Forelimb muscle (tissue), 1 donor: ENCODE data around the gene PPT1. TPM values are rescaled to one million over a fixed set of nuclear protein-coding genes. Genes with fewer than 3 reads are reported as not detected.
A peak's percentile ranks its signal among the peaks of the same experiment; 100 is the strongest.

Source experiments
- DNase-seq: peaks from one replicate; pipeline ENCODE4 v3.0.0-alpha.2; 2013; ENCODE audit warnings: low read depth
- polyA plus RNA-seq: library from polyadenylated mRNA; unstranded; fragments of 120-200 nt; gene quantifications from one replicate; pipeline ENCODE4 v1.2.1, GENCODE V29; 2013; ENCODE audit not compliant: insufficient read length

Gene PPT1
- 35.2 TPM for polyA plus RNA-seq

GRCh38 chr1:40096977-40097782, at the start of gene PPT1:
Gene PPT1 (minus strand): TSS chr1:40097252. CDS start chr1:40097238, 14 bp downstream.
- DNase-seq: no peak

- DNase-seq: peak; percentile 34
Observed at GRCh38 chr1:40143891-40144575, 47.0 kb upstream of the PPT1 start.

GRCh38 chr1:40141878-40142535, 45.0 kb upstream of the PPT1 start:
- no peak for DNase-seq

- DNase-seq: no peak
Observed at GRCh38 chr1:40140211-40140973, 43.3 kb upstream of the PPT1 start.

- no peak for DNase-seq
Observed at GRCh38 chr1:40133839-40134238, 36.8 kb upstream of the PPT1 start.

DNA sequence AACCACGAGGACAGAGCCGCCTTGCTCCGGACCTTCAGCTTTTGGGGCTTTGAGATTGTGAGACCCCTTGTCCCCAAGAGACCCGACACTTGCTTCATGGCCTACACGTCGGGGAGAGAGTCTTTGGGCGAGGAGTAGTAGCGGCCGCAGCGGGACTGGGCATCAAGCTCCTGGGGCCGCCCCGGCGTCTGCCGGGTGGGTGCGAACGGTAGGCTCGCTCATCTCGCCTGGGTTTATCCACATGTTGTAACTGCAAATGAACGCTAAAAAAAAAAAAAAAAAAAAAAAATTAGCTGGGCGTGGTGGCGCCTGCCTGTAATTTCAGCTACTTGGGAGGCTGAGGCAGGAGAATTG, 36.2 kb upstream of the PPT1 start:
- DNase-seq: no peak

- no peak for DNase-seq
Observed at GRCh38 chr1:40132383-40133311, 35.6 kb upstream of the PPT1 start.

- no peak for DNase-seq
Observed at GRCh38 chr1:40130892-40131291, 33.8 kb upstream of the PPT1 start.

DNA sequence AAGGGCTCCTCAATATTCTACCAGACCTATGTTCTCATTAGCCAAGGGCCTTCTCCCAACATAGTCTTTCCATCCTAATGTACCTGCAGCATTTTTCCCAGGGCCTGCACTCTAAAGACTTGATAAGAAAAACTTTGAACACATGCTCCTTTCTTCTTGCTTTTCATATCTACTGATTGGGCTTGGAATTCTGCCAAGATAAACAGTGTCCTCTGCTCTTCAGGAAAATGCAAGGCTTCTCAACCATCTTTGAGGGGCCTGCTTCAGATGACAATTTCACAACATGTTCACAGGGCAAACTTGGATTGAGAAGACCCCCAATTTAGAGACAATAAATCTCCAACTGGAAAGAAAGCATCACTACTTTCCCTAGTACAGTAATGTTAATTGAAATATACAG, 25.8 kb upstream of the PPT1 start:
- DNase-seq: no peak

GRCh38 chr1:40120128-40120527, 23.1 kb upstream of the PPT1 start:
- no peak for DNase-seq

GRCh38 chr1:40114400-40114799, 17.3 kb upstream of the PPT1 start:
- no peak for DNase-seq

DNA sequence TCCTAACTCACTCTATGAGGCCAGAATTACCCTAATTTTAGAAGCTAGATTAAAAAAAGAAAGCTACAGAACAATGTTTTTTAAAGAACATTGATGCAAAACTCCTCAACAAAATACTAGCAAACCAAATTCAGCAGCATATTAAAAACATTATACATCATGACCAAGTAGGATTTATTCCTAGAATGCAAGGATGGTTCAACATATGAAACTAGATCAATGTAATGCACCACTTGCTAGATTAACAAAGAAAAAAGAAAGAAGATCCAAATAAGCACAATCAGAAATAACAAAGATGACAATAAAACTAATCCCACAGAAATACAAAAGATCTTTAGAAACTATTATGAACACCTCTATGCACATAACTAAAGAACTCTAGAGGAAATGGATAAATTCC, 13.3 kb upstream of the PPT1 start:
- DNase-seq: no peak

DNA sequence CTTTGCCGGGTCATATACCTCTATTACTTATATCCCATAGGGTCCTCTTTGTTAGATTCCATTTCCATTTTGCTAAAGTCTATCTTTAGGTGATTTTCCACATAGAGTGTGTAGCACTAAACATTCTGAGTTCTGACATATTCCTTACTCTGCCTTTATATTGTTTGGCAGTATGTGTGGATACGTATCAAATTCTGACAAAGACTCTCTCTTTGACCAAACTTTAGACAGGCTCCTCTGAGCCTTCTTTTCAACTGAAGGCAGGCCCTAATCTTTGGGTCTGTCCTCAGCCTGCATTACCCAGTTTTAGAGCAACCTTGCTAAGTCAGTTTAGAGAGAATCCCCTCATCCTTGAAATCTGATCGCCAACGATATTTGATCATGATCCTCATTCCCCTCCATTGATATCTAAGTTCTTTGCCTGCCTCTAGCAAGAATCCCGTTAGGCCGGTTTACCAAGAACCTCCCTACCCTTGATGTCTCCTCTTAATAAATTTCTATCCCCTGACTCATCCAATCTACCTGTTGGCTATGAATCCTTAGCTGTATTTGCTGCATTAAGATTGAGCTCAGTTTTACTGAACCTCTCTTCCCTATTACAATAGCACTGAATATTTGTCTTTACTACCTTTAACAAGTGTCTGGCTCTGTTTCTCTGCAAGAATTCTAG, 10.4 kb upstream of the PPT1 start:
- DNase-seq: no peak

DNA sequence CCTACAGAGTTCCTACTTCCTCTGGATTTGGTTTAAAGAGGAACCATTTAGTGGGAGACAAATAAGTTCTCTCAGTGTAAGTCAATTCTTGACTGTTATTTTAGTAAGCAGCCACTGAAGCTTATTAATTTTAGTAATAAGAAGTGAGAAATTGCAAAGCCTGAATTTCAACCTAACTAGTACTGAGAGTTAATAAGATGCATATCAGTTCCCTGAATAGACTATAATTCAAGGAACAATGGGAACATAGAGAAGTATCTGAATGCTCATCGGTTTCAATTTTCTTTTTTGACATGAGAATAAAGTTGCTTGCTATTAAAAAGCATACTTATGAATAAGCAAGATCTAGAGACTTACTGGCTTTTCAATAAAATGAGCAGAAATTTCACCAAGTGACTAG, 8.0 kb upstream of the PPT1 start:
- DNase-seq: no peak

DNA sequence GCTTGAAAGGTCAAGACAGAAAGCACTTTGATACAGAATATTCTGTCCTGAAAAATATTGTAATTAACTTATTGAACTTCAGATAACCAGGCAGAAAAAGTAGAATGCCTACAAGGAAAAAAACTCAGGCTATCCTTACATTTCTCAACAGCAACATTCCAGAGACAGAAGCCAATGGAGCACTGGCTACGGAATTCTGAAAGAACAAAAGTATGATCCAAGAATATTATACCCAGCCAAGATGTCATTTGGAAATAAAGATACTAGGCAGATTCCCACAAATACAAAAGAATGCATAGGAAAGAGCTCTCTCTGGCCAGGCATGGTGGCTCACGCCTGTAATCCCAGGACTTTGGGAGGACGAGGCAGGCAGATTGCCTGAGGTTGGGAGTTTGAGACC, 5.8 kb upstream of the PPT1 start:
- no peak for DNase-seq

DNA sequence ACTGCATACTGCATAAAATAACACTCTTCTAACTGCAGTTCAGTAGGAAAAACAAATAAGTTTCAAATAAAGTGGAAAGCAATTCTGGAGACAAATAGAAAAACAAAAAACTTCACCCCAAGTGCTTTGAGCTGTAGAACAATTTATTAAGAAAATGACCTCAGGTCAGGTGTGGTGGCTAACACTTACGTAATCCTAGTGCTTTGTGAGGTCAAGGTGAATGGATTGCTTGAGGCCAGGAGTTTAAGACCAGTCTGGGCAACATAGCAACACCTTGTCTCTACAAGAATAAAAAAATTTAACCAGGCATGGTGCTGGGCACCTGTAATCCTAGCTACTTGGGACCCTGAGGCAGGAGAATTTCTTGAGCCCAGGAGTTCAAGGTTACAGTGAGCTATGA, 5.0 kb upstream of the PPT1 start:
- DNase-seq: no peak

DNA sequence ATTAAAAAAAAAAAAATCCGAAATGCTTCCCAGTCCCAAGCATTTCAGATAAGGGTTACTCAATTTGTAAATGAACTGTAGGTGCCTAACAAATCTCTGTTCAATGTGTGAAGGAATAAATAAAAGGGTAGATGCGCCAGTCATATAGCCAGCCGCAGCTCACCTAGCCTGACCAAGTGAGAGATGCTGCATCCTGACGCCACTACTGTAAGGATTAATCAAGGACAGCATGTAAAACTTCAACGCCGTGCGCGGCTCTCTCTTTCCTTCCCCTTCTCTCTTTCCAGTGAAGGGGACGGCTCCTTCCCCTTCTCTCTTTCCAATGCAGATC, 441 bp downstream of the PPT1 start:
- DNase-seq: no peak

DNA sequence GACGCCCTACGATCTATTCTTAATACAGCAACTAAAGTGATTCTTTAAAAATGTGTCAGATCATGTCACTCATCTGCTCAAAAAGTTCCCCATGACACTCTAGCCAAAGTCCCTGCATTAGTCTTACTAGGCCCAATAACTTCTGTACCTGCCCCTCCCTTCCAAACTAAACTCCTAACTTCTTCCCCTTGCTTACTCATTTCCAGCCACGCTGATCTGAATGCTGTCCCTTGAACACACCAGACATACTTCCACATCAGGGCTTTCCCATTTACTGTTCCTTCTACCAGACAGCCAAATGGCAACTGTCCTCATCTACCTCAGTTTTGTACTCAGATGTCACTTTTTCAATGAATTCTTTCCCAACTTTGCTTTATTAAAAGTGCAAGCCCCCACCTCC, 1.2 kb downstream of the PPT1 start:
- DNase-seq: no peak

DNA sequence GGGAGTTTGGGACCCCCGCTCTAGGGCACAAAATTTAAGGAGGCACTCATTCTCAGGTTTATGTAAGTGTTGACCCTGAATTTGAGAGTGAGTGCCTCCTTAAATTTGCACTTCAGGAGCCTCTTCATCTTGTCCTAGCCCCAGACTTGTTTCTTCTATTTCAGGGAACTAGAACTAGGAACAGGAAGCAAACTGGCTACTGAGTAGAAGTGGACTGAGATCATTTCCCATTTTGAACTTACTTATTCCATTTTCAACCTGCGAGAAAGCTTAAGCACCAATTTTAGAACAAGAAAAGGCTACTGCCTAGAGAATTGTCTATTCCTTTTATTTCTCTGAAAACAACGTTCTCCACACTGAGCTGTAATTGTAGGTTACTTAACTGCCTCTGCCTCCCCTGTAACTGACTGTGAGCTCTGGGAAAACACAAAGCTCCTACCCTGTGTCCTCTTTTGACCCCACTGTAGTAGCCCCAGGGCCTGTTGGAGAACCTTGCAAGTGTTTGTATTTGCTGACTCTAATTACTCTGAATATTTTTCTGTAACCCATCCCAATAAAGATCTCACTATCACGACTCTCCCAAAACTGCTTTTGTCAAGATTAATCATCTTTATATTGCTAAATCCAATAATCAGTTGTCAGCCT, 2.5 kb downstream of the PPT1 start:
- DNase-seq: no peak
